ENCODE data around the gene MMEL1.
"Not testable (repeated sequence)": the region's sequence is repeated elsewhere in the genome, so short reads cannot be mapped to it uniquely, and the experiment has no call there.

Gene MMEL1

GRCh38 chr1:2571348-2571747 lies 61.5 kb downstream of the MMEL1 start:
- no peak for DNase-seq

DNA sequence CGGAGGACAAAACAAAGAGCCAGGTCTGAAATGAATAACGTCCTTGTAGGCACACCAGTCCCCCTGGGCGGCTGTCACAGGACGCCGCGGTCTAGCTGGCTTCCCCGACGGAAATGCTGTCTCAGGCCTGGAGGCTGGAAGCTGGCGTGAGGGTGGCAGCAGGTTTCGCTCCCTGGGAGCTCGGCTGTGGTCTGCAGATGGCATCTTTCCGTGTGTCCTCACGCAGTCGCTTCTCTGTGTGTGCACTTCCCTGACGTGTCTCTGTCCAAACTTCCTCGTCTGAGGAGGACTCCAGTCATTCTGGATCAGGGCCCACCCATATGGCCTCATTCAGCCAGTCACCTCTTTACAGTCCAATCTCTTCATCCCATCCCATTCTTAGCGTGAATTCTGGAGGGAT lies 62.5 kb downstream of the MMEL1 start:
- no peak for DNase-seq

- not testable (repeated sequence) for DNase-seq
Observed at GRCh38 chr1:2569703-2570102, 63.1 kb downstream of the MMEL1 start.

- no peak for DNase-seq
Observed at GRCh38 chr1:2569060-2569459, 63.8 kb downstream of the MMEL1 start.

DNA sequence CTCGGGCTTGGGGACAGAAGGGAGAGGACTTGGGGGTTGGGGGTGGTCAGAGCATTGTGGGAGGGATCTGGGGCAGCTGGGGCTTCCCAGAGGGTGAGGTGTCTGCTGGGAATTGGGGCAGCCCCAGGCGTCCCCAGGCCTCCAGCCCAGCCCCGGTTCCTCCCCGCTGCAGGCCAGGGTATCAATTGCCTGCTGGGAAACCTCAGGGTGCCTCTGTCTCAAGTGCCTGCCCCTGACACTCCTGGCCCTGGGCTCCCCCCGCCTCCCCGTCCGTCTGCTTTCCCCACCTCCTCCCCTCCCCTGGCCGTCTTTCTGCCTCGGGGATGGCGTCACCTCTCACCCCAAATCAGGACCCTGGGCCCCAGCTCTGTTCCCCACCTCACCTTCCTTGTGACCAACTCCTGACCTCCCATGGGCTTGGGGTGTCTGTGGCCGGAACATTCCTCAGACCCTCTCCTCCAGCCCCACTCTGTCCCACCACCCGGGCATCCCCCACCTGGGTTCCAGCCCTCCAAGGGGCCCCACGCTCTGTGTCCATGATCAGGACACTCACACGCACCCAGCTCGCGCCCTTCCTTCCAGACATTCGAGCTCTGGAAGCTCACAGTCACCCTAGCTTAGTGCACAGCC lies 64.5 kb downstream of the MMEL1 start:
- not testable (repeated sequence) for DNase-seq

DNA sequence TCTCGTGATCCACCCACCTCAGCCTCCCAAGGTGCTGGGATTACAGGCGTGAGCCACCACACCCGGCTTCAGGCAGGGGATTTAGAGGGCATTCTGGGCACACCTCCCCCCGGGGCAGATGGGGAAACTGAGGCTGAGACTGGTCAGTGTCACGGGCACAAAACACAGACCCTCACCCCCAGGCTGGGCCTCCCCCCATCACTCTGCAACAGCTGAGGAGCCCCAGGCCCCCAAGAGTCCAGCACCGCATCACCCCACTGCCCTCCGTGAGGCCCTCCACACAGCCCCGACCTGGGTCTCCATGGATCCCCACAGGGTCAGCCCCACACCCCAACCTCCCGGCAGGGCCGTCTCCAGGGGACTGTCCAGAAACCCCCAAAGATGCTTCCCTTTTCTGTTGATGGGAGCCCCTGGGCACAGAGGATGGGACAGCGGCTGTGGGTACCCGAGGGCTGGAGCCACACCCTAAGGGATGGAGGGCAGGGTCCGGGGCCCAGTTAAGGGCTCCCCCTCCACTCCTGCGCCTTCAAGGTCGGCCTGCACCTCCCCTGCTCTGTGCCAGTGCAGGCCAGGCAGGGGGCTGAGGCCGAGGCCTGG lies 65.6 kb downstream of the MMEL1 start:
- no peak for DNase-seq

DNA sequence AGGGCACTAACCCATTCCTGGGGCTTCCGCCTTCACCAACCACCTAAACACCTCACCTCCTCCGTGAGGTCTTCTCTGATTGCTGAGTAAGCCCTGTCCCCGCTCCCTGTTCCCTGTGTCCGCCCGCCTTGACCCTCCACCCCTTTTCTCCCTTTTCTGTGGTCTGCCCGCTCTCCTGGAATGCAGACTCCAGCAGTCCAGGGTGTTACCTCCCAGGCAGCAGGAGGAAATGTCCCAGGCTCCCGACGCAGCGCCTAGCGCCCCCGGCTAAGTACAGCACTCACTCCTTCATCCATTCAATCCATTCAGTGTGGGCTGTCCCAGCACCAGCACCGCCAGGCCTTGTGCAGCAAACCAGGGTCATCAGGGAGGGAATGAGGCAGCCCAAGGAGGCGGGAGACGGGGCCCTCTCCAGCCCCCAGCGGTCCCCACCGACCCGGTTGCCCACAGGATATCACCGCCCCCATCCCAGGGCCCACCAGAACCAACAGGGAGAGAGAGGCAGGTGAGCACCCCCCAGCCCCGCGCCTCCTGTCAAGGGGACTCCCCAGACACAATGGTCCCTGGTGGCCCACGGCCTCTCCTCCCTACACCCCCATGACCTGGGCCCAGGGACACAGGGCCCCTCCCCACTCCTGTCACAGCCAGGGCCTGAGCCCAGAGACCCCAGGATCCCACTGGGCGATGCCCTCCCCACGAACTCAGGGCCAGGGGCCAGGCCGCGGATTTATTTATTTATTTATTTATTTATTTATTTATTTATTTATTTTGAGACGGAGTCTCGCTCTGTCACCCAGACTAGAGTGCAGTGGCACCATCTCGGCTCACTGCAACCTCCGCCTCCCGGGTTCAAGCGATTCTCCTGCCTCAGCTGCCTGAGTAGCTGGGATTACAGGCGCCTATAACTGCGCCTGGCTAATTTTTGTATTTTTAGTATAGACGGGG lies 66.4 kb downstream of the MMEL1 start:
- no peak for DNase-seq

- DNase-seq = no peak
Observed at GRCh38 chr1:2564815-2565374, 67.9 kb downstream of the MMEL1 start.

GRCh38 chr1:2564006-2564814 lies 68.6 kb downstream of the MMEL1 start:
- no peak for DNase-seq

DNA sequence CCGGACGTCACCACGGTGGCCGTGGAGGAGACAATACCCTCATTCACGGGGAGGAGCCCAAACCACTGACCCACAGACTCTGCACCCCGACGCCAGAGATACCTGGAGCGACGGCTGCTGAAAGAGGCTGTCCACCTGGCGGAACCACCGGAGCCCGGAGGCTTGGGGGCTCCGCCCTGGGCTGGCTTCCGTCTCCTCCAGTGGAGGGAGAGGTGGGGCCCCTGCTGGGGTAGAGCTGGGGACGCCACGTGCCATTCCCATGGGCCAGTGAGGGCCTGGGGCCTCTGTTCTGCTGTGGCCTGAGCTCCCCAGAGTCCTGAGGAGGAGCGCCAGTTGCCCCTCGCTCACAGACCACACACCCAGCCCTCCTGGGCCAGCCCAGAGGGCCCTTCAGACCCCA lies 69.6 kb downstream of the MMEL1 start:
- no peak for DNase-seq

GRCh38 chr1:2561898-2562895 lies 70.6 kb downstream of the MMEL1 start:
- no peak for DNase-seq

- DNase-seq = no peak
Observed at GRCh38 chr1:2561446-2561845, 71.4 kb downstream of the MMEL1 start.

- DNase-seq = no peak
Observed at GRCh38 chr1:2560299-2561073, 72.3 kb downstream of the MMEL1 start.

GRCh38 chr1:2559509-2560298 lies 73.1 kb downstream of the MMEL1 start:
- DNase-seq = no peak

DNA sequence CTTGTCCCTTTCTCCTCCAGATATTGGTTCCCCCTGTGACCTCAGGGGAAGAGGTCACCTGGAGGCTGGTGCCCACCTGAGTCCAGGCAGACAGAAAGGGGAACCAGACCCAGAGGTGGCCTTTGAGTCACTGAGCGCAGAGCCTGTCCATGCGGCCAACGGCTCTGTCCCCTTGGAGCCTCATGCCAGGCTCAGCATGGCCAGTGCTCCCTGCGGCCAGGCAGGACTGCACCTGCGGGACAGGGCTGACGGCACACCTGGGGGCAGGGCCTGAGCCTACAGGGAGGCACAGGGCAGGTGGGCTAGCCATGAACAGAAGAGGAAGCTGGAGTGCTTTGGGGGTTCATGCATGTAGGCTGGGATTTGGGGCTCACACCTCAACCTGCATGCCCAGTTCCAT lies 74.0 kb downstream of the MMEL1 start:
- no peak for DNase-seq

- no peak for DNase-seq
Observed at GRCh38 chr1:2558420-2558819, 74.4 kb downstream of the MMEL1 start.

DNA sequence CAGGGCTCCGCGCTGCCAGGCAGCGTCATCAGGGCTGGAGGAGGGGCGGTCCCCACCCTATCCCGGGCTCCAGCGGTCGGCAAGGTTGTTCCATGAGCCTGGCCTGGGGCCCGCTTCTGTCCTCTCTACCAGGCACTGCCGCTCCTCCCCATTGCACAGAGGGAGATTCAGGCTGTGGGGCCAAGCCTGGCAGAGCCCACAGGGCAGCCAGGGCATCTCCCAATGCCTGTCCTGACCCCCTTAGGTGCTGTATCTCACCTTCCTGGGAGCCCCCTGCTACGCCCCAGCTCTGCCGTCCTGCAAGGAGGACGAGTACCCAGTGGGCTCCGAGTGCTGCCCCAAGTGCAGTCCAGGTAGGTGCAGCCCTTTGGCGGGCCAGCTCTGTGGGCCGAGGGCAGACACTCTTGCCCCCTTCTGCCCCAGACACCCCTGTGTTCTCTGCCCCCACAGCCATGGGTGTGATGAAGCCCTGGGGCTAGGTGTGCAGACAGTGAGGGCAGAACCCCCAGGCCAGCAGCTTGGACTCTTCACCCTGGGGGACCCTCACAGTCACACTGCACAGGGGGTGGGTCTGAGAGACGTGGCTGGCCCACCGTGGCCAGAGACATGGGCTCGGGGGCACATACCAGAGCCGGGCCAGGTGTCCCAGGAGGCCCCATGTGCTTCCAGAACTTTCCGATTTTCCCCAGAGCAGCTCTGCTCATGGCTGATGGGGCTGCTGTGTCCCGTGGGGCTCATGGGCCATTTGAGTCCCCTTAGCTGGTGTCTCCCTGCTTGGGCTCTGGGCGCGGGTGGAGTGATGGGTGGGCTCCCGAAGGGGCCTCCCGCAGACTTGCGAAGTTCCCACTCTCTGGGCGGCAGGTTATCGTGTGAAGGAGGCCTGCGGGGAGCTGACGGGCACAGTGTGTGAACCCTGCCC lies 75.1 kb downstream of the MMEL1 start:
- DNase-seq = no peak

GRCh38 chr1:2556678-2557481 lies 75.9 kb downstream of the MMEL1 start:
- DNase-seq = no peak

Measured in effector CD8-positive, alpha-beta T cell (primary cell).